HL-60/S4 treated with retinoic acid at 250 ng/mL for 4 days and 3 days (cell line): ENCODE results near the gene NUMA1.

Source experiments
- in situ Hi-C: fragments of 300-500 bp; cut with MboI; formaldehyde crosslinking; loops from 2 replicates; pipeline ENCODE4 v1.7.0; 2022; ENCODE audit warnings: low sequenced_read_pairs

Gene NUMA1

DNA sequence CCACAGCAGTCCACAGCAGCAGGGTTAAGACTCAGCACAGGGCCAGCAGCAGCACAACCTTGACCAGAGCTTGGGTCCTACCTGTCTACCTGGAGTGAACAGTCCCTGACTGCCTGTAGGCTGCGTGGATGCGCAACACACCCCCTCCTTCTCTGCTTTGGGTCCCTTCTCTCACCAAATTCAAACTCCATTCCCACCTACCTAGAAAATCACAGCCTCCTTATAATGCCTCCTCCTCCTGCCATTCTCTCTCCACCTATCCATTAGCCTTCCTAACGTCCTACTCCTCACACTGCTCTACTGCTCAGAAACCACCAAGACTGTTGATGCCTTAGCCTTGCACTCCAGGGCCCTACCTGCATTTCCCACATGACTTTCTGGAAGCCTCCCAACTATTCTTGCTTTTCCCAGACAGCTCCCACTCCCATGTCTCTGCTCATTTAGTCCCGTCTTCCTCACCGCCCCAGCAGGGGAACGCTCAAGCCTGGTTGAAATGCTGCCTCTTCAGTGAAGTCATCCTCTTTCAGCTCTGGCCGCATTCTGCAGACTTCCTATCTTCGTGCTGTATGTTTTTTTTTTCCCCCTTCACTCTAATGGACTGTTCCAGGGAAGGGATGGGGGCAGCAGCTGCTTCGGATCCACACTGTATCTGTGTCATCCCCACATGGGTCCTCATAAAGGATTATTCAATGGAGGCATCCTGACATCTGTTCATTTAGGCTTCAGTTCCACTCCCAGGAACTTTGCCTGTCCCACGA lies 78.3 kb downstream of the NUMA1 start:
- in situ Hi-C loops: no loop called here

DNA sequence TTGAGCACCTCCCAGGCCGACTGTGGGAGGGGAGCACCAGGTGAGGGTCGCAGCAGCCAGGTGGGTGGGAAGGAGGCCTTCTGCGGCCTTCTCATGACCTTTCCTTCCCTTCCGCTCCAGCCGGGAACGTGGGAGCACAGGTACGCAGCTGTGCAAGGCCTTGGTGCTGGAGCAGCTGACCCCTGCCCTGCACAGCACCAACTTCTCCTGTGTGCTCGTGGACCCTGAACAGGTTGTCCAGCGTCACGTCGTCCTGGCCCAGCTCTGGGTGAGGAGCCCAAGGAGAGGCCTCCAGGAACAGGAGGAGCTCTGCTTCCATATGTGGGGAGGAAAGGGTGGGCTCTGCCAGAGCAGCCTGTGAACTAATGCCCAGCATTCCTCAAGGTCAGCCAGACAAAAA lies 79.1 kb downstream of the NUMA1 start:
- in situ Hi-C loops: no loop called here

DNA sequence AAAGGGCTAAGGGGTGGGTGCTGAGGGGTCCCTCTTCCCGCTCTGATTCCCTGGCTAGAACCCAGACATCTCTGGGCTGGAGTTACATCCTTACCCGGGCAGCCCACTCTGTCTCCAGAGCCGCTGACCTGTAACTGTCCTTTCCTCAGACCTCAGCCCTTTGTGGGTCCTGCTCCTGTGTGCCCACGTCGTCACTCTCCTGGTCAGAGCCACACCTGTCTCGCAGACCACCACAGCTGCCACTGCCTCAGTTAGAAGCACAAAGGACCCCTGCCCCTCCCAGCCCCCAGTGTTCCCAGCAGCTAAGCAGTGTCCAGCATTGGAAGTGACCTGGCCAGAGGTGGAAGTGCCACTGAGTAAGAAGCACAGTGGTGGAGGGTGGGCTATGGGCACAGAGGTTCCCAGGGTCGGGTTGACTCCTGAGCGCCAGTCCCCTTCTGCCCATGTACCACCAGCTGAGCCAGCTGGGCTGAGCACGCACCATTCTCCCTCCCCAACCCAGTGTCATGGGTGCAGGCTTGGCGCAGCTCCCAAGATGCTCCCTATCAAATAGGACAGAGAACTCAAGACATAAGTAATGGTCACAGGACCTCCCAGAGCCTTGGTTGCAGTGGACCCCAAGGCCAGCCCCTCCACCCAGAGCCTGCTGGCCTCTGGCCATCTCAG lies 80.0 kb downstream of the NUMA1 start:
- in situ Hi-C loops: no loop called here

DNA sequence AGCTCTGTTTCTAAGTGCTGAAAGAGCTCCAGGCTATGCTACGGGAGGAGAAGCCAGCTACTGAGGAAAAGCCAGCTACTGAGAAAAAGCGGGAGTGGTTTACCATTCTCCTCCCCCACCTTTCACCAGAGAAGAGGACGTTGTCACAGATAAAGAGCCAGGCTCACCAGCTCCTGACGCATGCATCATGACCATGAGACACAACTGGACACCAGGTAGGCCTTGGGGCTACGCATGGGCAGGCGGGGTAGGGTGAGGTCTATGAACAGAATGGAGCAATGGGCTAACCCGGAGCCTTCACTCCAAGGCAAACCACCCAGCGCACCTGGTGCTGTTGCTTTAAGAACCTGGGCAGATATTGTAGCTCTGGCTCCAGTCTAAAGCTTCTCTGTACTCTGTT lies 80.5 kb downstream of the NUMA1 start:
- in situ Hi-C loops: no loop called here

DNA sequence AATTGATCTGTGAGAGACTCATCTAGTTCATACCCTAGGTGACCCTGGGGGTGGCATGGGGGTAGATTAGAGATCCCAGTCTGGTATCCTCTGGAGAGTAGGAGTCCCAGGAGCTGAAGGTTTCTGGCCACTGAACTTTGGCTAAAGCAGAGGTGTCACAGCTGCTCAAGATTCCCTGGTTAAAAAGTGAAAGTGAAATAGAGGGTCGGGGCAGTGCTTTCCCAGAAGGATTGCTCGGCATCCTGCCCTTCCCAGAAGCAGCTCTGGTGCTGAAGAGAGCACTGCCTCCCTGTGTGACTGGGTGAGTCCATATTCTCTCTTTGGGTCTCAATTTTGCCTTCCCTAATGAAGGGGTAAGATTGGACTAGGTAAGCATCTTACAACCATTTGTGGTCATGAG lies 81.0 kb downstream of the NUMA1 start:
- in situ Hi-C loops: no loop called here

DNA sequence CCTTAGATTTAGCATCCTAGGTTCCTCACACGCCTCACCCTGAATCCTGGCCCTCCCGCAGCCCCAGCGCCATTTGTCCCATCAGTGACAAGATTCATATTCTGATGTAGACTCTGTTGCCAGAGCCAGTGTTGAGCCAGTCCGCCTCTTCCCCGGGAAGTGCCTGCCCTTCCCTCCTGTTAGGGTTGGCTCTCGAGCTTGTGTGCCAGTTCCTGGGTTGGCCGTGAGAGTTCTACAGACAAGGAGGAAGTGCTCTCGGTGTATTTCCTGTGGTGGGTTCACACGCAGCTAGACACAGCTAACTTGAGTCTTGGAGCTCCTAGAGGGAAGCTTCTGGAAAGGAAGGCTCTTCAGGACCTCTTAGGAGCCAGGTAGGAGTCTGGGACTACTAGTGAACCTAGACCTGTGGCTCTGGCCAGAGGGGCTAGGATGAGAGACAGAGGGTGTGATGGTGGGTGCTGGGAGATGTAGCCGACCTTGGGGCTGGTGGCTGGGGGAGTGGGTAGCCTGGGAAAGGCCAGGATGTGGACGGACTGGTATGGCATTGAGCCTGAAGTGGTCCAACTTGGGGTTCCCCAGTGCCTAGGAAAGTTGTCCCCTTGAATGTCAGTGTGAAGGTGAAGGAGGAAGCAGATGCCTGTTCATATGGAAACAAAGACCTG lies 81.6 kb downstream of the NUMA1 start, which contains the start of gene IL18BP:
IL18BP (plus strand) TSS at position 261 of the 662 bp plus-strand sequence. CDS start 1,076 bp downstream, outside the sequence.
- in situ Hi-C loops: no loop called here

DNA sequence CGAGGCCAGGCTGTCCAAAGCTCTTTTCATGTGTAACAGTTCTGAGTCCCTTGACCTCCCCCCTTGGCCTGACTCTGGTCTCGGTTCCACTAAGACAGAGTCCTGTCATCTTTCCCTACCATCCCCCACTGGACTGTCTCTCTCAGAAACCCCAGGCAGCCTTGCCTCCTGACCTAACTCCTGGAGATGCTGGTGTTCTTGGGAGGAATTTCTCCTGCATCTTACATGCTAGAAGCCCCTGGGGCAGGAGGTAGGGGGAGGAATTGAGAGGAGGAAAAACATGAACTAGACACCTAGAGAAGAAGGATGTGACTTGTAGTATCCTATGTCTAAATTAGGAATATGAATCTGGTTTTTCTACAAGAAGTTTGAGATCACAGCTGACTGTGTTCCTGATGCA lies 82.3 kb downstream of the NUMA1 start:
- in situ Hi-C loops: no loop called here

DNA sequence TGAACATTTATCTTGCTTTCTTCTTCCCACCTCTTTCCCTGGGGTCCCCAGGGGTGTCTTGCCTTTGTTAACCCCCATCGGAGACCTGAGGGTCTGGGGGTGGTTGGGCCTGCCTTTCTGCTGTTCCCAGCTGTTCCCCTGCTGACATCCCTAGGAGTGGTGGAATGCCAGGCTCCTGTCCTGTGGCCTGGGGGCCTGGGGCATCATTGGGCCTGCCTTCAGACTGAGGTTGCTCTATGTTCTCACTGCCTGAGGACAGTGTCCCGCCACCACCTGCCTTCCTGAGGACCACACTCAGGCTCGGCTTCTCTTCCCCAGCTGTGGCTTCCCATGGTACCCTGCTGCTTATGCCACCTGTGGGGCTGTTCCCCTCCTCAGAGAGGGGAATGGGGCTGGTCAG lies 82.7 kb downstream of the NUMA1 start:
- in situ Hi-C loops: no loop called here

DNA sequence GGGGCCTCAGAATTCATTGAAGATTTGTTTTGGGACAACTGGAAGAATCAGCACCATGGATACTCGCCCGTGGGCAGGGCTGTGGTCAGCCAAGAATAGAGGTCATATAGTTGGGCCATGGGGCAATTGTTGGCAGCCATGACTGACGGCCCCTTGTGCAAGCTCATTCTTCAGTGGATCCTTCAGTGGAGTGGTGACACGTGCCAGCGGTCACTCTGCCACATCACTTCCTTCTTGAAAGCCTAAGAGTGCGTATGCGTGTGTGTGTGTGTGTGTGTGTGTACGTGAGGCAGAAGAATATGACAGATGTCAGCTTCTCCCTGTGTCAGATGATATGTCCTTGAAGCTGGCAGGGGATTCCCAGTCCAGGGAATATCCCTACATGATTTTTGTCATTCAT lies 83.4 kb downstream of the NUMA1 start:
- in situ Hi-C loops: no loop called here

DNA sequence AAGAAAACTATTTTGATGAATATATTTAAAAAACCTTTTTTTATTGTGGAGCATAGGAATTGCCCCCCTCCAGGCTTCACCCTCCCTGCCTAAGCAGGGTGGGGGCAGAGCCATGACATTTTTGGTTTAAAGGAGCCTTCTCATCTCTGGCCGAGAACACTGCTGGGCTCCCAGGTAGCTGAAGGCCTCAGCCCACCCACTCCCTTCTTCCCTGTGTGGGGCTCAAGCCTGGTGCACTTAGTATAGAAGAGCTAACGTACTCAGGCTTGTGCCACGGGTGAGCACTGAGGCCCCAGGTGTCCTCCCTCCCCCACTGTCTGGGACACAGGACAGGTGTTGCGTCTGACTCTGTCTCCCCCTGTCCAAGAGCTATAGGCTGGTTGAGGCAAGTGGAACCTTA lies 83.8 kb downstream of the NUMA1 start:
- in situ Hi-C loops: no loop called here

DNA sequence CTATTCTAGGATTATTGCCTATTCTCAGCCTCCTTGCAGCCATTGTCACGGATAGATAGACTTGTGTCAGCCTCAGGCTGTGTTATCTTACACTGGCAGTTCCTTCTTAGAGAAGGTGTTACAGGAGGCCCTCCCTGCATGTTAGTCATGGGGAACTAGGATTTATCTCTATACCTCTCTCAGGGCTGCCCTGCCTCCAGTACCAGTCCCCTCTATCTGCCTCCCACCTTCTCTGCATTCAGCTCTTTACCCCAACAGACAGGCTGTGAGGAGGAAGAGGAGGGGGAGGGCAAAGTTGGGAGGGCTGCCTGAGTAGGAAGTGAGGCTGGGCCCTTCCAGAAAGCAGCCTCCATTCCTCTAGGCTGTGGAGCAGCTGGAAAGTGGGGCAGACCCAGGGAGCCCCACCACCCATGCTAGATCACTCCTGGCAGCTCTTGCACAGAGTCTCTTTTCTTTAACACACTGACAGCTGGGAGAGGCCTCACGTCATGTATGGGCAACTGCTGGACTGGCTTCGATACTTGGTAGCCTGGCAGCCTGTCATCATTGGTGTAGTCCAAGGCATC lies 84.5 kb downstream of the NUMA1 start:
- in situ Hi-C loops: no loop called here

DNA sequence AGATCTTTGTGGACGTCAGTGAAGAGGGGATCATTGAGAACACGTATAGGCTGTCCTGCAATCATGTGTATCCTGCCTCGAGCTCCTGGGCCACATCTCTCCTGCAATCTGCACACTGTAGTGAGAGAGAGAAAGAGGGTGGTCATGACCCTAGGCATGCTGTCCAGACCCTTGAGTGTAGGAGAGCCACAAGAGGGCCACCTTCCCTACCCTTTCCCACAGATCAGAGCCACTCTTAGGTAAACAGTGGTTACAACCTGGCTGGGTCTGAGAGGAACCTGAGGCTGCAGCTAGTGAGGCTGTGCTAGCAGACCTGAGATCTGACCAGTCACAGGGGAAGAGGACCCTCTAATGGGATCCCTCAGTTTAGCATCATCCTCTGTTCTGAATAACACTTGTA lies 85.6 kb downstream of the NUMA1 start:
- in situ Hi-C loops: no loop called here

DNA sequence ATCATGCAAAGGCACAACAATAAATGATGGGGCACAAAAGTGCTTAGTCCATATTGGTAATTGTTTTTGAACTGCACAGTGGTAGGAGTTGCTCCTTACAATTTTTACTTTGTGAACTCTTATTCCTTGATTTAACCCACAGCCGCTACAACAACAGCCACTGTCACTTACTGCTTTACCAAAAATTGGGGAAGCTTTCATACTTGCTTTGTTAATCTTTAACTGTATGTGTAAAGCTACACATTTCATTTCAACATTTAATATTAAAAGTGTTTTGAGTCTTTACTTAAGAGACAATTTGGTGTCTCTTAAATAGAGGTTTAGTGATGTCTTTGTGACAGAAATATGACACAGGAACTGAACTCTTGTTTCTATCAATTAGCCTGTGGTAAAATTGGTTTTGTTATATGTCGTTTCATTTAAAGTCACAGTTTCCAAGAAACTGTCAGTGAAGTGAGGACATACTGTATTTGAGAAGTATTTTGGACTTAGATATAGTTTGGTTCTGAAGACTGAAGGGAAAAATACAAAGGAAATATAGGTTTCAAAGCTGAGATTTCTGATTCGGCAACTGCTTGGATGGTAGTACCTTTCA lies 88.1 kb downstream of the NUMA1 start:
- in situ Hi-C loops: no loop called here

DNA sequence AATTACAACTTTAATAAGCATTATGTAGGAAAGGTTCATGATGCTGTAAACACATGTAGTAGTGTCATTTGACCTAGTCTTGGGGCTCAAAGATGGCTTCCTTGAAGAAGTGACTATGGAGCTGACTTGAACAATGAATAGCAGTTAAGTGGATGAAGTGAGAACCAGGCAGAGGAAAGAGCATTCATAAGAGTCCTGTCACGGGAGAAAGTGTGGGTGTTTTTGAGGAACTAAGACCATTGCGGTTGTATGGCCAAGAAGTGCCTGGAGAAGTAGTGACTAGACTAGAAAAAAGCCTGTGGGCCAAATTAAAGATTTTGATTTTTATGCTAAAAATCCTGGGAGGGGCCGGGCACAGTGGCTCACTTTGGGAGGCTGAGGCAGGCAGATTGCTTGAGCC lies 88.8 kb downstream of the NUMA1 start:
- in situ Hi-C loops: no loop called here

DNA sequence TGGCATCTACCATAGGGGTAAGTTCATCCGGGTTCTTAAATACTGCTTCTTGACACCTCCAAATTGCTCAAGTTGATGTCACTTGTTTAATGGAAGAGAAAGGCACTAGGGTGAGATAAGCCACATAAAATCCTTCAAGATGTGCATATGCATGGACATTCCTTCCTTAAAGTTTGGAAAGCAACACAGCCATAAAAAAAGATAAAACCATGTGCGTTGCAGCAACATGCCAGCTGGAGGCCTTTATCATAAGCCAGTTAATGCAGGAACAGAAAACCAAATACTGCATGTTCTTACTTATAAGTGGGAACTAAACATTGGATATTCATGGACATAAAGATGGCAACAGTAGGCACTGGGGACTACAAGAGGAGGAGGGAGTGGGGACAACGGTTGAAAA lies 89.6 kb downstream of the NUMA1 start:
- in situ Hi-C loops: no loop called here

DNA sequence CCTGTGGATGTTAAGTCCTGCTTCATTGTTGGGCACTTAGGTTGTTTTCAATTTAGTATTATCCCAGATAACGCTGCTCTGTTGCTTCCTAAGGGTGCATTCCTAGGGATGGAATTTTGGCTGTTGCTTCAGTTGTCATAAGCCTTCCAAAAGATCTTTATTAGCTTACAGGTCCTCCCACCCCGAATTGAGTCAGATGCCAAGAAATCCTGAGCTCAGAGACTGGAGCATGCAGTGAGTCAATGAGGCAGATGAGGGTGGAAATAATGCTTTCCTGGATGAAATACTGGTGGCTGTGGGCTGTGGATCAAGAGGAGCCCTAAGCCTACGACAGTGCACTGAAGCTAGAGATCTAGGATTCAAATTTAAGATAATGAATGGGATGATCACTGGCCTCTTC lies 92.3 kb downstream of the NUMA1 start:
- in situ Hi-C loops: no loop called here

DNA sequence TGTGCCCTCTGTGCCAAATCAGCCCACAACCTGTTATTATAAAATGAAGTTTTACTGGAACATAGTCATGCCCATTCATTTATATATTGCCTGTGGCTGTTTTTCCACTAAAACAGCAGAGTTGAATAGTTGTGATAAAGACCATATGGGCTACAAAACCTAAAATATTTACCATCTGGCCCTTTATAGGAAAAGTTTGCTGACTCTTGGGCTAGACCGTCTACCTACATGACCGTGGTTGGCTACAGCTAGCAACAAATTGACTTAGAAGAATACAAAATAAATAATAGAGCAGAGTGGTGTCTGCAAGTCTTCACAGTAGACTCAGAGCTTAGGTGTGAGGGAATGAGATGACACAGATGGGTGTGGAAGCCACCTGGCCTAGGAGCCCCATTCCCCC lies 92.8 kb downstream of the NUMA1 start:
- in situ Hi-C loops: no loop called here

DNA sequence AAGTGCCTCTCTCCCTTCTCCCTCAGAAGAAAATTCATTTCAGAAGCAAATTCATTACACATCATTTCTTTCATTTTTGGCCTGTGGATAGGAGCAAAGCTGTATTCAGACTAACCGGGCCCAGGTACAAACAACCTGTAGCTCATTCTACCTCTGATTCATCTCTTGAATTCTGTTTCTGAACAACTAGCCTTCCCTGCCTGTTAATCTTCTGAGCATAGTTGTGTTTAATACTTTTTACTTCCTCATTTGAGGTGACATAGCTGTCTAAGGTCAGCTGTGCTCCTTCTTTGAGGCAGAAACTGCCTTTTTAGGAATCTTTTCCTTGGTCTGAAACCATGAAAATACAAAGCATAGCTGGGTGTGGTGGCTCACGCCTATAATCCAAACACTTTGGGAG lies 94.2 kb downstream of the NUMA1 start:
- in situ Hi-C loops: no loop called here

DNA sequence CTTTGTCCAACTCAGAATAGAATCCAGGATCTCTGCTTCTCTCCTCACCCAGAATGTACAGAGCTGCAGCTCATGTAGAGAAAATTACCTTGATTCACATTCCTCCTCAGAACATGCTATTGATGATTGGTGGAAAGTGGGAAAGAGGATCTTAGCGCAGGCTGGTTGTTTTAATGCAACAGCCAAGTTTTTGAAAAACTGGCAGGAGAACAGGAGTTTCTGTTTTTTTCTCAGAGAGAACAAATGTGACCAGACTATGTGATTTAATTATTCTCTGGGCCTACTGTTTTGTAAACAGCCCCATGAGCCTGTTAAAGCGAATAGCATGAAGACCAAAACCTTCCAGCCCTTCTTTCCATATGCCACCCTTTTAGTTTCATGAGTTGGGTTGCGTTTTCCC lies 100.7 kb downstream of the NUMA1 start:
- in situ Hi-C loops: no loop called here

DNA sequence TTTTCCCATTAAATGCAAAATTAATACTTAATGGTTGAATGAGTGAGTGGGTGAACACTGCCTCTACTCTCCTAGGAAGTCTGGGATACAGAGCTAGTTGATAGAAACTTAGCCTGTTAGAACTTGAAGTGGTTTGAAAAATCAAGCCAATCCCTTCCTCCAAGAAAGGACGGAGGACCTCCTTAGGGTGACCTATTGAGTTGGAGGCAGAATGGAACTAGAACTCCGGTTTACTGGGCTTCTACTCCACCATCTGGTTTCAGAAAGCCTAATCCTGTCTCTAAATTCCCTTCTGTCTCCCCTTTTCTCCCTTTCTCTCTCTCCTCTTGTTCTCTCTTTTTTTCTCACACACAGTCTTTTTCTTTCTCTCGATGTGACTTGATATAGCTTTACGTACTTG lies 101.2 kb downstream of the NUMA1 start:
- in situ Hi-C loops: no loop called here

DNA sequence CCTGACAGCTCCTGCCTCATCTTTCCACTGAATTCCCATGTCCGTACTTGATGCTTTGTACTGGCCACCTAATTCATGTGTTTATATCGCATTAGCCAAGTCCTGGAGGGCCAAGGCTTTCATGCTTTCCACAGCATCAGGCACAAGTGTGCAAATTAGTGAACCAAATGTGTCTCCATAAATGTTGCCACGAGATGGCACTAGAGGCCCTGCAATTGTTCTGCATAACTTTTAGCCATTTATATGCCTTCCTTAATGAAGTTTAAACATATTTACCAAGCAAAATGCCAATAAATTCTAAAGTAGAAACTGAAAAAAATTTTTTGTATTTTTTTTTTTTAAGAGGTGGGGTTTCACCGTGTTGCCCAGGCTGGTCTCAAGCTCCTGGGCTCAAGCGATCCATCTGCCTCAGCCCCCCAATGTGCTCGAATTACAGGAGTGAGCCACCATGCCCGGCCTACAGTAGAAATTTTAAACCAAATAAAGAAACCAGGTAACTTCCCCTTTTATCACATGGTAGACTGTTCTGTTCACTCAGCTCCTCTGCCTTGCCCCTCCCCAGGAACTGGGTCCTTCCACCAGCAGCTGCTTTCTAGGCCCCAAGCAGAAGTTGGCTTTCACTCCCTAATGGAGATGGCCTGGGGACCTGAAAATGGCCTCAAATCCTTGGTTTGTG lies 102.5 kb downstream of the NUMA1 start:
- in situ Hi-C loops: no loop called here
